Liver (tissue), 3 donors: ENCODE results near the gene RNH1.

Experiments
- JUND ChIP-seq, 2 donors: IDR thresholded peaks; 2 replicates each; pipeline ENCODE4 v1.6.1; 2016; ENCODE audit warnings: antibody characterized with exemption in 2 of 2
- RAD21 ChIP-seq, 2 donors: IDR thresholded peaks; 2 replicates each; pipeline ENCODE4 v1.6.1; 2016; ENCODE audit warnings: antibody characterized with exemption in 2 of 2, mild to moderate bottlenecking in 2 of 2
- TAF1 ChIP-seq: conservative IDR thresholded peaks from 2 replicates; pipeline ENCODE4 v1.6.1; 2016; ENCODE audit warnings: antibody characterized with exemption, mild to moderate bottlenecking
- YY1 ChIP-seq: IDR thresholded peaks from 2 replicates; pipeline ENCODE4 v1.6.1; 2016; ENCODE audit warnings: antibody characterized with exemption, mild to moderate bottlenecking
- TF ChIP-seq, protein P1 (sequence below): IDR thresholded peaks from 2 replicates; pipeline ENCODE4 v1.6.1; 2016; ENCODE audit warnings: antibody characterized with exemption
- TF ChIP-seq, protein P2 (sequence below): fragments of 150-350 bp; IDR thresholded peaks from 2 replicates; pipeline ENCODE4 v1.5.1; 2017; ENCODE audit warnings: improper control_type of control experiment, low read depth, low read length; ENCODE audit not compliant: missing input control
- TF ChIP-seq, protein P3 (sequence below): IDR thresholded peaks from 2 replicates; pipeline ENCODE4 v1.6.1; 2016; ENCODE audit warnings: antibody characterized with exemption, mild to moderate bottlenecking
- donor health status: healthy.
- donor health status: healthy.

DNA sequence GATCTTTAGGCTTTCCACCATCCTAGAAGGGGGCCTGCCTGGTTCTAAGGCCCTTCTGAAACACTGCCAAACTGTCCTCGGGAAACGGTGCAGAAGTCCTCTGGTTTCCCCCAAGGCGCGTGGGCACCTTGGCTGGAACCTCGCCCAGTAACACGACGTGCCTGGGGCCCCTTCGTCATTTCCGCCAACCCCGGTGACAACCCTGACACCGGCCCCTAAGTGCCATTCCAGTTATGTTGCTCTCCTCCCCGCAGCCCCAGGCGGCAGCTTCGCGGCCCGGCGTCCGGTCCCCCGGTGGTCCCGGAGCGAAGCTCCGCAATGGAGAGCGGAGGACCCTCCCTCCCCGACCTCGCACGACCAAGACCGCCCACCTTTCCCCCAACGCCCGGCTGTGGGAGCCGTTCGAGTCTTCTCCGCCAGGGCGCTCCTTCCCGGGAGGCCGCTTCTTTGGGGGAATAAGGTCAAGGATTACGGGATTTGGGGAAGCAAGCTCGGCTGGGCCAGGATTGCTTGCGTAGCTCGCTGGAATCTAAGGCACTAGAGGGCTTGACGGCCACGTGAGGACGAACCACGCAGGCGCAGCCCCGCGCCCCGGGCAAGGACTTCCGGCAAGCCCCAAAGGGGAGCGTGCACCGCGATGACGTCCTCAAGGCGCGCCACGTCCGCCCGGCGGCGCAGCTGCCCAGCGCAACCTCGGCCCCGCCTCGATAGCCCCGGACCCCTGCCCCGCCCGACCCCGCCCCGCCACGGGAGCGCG, 626 bp downstream of the RNH1 start:
- TF ChIP-seq JUND (IDR thresholded peaks at IDR 0.05): no peak
- no peak for TF ChIP-seq RAD21 (IDR thresholded peaks at IDR 0.05)
- TF ChIP-seq, protein P1, sequence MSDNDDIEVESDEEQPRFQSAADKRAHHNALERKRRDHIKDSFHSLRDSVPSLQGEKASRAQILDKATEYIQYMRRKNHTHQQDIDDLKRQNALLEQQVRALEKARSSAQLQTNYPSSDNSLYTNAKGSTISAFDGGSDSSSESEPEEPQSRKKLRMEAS: no peak
- TF ChIP-seq, protein P2, sequence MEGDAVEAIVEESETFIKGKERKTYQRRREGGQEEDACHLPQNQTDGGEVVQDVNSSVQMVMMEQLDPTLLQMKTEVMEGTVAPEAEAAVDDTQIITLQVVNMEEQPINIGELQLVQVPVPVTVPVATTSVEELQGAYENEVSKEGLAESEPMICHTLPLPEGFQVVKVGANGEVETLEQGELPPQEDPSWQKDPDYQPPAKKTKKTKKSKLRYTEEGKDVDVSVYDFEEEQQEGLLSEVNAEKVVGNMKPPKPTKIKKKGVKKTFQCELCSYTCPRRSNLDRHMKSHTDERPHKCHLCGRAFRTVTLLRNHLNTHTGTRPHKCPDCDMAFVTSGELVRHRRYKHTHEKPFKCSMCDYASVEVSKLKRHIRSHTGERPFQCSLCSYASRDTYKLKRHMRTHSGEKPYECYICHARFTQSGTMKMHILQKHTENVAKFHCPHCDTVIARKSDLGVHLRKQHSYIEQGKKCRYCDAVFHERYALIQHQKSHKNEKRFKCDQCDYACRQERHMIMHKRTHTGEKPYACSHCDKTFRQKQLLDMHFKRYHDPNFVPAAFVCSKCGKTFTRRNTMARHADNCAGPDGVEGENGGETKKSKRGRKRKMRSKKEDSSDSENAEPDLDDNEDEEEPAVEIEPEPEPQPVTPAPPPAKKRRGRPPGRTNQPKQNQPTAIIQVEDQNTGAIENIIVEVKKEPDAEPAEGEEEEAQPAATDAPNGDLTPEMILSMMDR: no peak
- no peak for TF ChIP-seq TAF1
- TF ChIP-seq, protein P3, sequence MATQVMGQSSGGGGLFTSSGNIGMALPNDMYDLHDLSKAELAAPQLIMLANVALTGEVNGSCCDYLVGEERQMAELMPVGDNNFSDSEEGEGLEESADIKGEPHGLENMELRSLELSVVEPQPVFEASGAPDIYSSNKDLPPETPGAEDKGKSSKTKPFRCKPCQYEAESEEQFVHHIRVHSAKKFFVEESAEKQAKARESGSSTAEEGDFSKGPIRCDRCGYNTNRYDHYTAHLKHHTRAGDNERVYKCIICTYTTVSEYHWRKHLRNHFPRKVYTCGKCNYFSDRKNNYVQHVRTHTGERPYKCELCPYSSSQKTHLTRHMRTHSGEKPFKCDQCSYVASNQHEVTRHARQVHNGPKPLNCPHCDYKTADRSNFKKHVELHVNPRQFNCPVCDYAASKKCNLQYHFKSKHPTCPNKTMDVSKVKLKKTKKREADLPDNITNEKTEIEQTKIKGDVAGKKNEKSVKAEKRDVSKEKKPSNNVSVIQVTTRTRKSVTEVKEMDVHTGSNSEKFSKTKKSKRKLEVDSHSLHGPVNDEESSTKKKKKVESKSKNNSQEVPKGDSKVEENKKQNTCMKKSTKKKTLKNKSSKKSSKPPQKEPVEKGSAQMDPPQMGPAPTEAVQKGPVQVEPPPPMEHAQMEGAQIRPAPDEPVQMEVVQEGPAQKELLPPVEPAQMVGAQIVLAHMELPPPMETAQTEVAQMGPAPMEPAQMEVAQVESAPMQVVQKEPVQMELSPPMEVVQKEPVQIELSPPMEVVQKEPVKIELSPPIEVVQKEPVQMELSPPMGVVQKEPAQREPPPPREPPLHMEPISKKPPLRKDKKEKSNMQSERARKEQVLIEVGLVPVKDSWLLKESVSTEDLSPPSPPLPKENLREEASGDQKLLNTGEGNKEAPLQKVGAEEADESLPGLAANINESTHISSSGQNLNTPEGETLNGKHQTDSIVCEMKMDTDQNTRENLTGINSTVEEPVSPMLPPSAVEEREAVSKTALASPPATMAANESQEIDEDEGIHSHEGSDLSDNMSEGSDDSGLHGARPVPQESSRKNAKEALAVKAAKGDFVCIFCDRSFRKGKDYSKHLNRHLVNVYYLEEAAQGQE: peak; percentile 20
- TF ChIP-seq YY1: no peak
